HG02973 (cell line): ENCODE results near the gene LRRC25.
"Not testable (repeated sequence)": the region's sequence is repeated elsewhere in the genome, so short reads cannot be mapped to it uniquely, and the experiment has no call there.

Experiments used
- ATAC-seq: cut with Tn5 transposase; IDR thresholded peaks from one replicate; pipeline ENCODE4 v1.9.1; 2021; ENCODE audit warnings: moderate library complexity; ENCODE audit not compliant: unreplicated experiment

LRRC25 gene

DNA sequence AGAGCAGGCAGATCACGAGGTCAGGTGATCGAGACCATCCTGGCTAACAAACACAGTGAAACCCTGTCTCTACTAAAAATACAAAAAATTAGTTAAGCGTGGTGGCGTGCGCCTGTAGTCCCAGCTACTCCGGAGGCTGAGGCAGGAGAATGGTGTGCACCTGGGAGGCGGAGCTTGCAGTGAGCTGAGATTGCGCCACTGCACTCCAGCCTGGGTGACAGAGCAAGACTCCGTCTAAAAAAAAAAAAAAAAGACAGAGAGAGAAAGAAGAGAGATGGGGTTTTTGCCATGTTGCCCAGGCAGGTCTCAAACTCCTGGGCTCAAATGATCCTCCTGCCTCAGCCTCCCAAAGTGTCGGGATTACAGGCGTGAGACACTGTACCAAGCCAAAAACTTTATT is 8.3 kb upstream of the LRRC25 start:
- not testable (repeated sequence) for ATAC-seq

GRCh38 chr19:18402455-18403248 is 5.2 kb upstream of the LRRC25 start:
- not testable (repeated sequence) for ATAC-seq

- ATAC-seq, result no peak
Measured at GRCh38 chr19:18401580-18402112, 4.2 kb upstream of the LRRC25 start.

- ATAC-seq, result no peak
Measured at GRCh38 chr19:18399008-18399407, 1.6 kb upstream of the LRRC25 start.

GRCh38 chr19:18396471-18397241 is 766 bp downstream of the LRRC25 start:
- ATAC-seq, result no peak

- ATAC-seq, result no peak
Measured at GRCh38 chr19:18393836-18394235, 3.6 kb downstream of the LRRC25 start.

DNA sequence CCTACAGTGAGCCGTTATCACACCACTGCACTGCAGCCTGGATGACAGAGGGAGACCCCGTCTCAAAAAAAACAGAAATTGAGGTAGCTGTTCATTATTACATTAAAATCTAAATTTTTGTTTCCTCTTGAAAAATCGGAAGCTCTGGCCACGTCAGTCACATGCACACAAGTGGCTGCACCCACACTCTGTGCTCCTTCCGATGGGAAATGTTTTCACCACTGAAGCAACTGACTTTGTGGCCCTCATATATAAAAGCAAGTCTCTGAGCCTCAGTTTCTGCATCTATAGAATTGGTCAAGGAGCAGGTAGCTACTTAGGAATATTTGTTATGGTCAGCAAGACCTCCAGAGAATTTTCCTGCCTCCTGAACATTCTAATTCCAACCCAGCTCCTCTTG is 4.5 kb downstream of the LRRC25 start:
- ATAC-seq, result no peak

- no peak for ATAC-seq
Measured at GRCh38 chr19:18392417-18392816, 5.0 kb downstream of the LRRC25 start.

DNA sequence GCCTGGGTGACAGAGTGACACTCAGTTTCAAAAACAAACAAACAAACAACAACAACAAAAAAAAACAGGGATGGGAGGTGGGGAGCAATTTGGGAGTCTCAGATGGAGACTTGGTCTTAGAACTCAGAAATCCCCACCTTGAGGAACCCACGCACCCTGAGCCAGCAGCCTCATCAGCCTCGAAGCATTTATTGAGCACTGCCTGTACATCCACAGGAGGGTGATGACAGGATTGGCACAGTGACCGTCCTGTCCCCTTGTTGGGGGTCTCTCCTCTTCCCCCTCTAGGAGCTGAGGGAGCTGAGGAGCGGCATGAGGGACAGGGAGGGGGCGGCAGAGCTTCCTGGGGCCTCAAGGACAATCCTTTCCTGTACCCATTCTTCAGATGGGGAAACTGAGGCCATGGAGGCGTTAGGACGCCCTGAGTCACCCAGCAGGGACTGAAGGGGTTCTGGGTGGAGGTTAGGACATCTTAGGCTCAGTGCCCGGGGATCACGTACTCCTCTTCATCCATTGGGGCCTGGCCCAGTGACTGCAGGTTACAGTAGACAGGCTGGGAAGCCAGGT is 5.8 kb downstream of the LRRC25 start:
- ATAC-seq, result no peak

DNA sequence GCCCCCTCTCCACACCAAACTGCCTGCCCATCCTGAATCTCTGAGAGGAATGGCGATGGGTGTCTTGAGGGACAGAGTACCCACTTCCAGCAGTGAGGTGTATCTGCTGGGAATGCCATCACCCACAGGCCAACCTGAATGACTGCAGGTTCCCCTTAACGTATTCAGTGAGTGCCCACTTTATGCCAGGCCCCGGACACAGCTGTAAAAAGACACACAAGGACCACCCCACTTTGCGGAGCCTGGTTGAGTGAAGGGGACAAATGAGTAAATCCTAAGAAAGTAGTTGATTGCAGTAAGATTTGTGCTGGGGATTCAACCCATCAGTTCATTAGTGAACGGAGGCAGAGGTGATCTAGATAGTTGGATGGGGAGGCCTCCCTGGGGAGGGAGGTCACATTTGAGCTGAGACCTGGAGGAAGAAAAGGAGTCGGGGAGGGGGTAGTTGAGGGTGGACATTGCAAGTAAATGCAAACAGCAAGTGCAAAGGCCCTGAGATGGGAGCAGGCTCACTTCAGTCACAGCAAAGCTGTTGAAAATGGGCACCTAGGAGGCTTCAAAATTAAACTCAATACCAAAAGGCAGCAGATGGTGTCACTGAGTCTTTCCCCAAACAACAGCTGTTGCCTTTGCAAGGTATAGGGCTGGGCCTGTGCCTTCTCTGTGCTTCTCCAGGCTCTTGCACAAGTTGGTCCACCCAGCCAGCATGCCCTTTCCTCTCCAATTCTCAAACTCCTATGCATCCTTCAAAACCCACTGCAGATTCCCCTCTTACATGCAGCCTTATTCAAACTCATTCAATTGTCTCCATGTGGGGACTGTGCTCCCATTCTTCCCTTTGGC is 7.1 kb downstream of the LRRC25 start:
- ATAC-seq, result no peak

GRCh38 chr19:18389726-18390064 is 7.7 kb downstream of the LRRC25 start:
- ATAC-seq, result no peak

GRCh38 chr19:18388960-18389725 is 8.3 kb downstream of the LRRC25 start:
- no peak for ATAC-seq

- peak; percentile 69 for ATAC-seq
Measured at GRCh38 chr19:18388100-18388959, 9.1 kb downstream of the LRRC25 start.

- ATAC-seq, result no peak
Measured at GRCh38 chr19:18386543-18387271, 10.7 kb downstream of the LRRC25 start.

- ATAC-seq, result no peak
Measured at GRCh38 chr19:18385675-18386542, 11.5 kb downstream of the LRRC25 start, which contains the start of gene GDF15. GDF15 (plus strand) TSS chr19:18386158; CDS start chr19:18386190, 32 bp downstream.

GRCh38 chr19:18385359-18385674 is 12.1 kb downstream of the LRRC25 start:
- ATAC-seq, result no peak

GRCh38 chr19:18384775-18385174 is 12.6 kb downstream of the LRRC25 start:
- ATAC-seq, result no peak

DNA sequence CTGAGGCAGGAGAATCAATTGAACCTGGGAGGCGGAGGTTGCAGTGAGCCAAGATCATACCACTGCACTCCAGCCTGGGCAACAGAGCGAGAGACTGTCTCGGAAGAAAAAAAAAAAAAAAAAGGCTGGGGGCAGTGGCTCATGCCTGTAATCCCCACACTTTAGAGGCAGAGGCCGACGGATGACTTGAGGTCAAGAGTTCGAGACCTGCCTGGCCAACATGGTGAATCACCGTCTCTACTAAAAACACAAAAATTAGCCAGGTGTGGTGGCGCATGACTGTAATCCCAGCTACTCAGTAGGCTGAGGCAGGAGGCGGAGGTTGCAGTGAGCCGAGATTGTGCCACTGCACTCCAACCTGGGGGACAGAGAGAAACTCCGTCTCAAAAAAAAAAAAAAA is 13.8 kb downstream of the LRRC25 start:
- not testable (repeated sequence) for ATAC-seq
